Omental fat pad (tissue), 4 donors: ENCODE results near the gene NTRK2. TPM values are rescaled to one million over a fixed set of nuclear protein-coding genes. Genes with fewer than 3 reads are reported as not detected.

ENCODE experiments used
- ATAC-seq: fragments of 150-250 bp; one replicate; pipeline ENCODE4 v1.9.1; 2016; ENCODE audit warnings: mild to moderate bottlenecking, moderate library complexity; ENCODE audit not compliant: low FRiP score
- DNase-seq: peaks from one replicate; pipeline ENCODE4 v3.0.0-alpha.2; 2019; ENCODE audit warnings: low spot score
- total RNA-seq, 4 donors: library from RNA; depleted of rRNA; stranded (reverse); fragments of >200 nt; gene quantifications; one replicate each; pipeline ENCODE4 v1.1.0, GENCODE V29; 2016
- TF ChIP-seq, protein P1 (sequence below), 3 donors: fragments of 450-650 bp; IDR thresholded peaks; one replicate each; pipeline ENCODE4 v1.5.1; 2016 to 2017; ENCODE audit warnings: antibody characterized with exemption in 3 of 3, mild to moderate bottlenecking in 3 of 3, moderate library complexity in 2 of 3

Gene NTRK2
- total RNA-seq, 4 donors from 2014 or later: 13.9 to 20.2 (median 16.1) TPM

DNA sequence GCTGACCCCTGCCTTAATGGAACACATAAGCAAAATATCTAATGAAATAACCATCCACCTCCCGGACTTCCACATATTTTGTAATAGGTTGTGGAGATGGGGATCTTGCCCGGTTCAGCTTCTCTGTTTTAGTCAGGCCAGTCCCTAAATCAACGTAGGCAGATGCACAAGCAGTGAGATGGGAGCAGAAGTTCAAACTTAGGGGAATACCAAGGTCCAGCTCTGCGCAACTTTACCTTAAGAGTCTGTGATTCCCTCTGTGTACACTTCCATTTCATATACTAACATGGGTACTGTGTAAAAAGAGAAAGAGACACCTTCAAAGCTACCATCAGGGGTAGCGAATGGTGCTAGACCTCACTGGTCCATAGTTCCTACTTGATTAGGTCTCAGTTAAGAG, 110.9 kb downstream of the NTRK2 start:
- ATAC-seq (no peak), DNase-seq (no peak)
- TF ChIP-seq, protein P1, sequence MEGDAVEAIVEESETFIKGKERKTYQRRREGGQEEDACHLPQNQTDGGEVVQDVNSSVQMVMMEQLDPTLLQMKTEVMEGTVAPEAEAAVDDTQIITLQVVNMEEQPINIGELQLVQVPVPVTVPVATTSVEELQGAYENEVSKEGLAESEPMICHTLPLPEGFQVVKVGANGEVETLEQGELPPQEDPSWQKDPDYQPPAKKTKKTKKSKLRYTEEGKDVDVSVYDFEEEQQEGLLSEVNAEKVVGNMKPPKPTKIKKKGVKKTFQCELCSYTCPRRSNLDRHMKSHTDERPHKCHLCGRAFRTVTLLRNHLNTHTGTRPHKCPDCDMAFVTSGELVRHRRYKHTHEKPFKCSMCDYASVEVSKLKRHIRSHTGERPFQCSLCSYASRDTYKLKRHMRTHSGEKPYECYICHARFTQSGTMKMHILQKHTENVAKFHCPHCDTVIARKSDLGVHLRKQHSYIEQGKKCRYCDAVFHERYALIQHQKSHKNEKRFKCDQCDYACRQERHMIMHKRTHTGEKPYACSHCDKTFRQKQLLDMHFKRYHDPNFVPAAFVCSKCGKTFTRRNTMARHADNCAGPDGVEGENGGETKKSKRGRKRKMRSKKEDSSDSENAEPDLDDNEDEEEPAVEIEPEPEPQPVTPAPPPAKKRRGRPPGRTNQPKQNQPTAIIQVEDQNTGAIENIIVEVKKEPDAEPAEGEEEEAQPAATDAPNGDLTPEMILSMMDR (IDR thresholded peaks at IDR 0.05): no peak

GRCh38 chr9:84781458-84781857, 111.9 kb downstream of the NTRK2 start:
- ATAC-seq (no peak), DNase-seq (no peak)
- TF ChIP-seq, protein P1 (IDR thresholded peaks at IDR 0.05): no peak

- DNase-seq (no peak), ATAC-seq (no peak)
- TF ChIP-seq, protein P1 (IDR thresholded peaks at IDR 0.05): no peak
Observed at GRCh38 chr9:84781931-84782866, 112.7 kb downstream of the NTRK2 start.

GRCh38 chr9:84785792-84786547, 116.4 kb downstream of the NTRK2 start:
- no peak for ATAC-seq
- no peak for DNase-seq
- TF ChIP-seq, protein P1 (IDR thresholded peaks at IDR 0.05): no peak

DNA sequence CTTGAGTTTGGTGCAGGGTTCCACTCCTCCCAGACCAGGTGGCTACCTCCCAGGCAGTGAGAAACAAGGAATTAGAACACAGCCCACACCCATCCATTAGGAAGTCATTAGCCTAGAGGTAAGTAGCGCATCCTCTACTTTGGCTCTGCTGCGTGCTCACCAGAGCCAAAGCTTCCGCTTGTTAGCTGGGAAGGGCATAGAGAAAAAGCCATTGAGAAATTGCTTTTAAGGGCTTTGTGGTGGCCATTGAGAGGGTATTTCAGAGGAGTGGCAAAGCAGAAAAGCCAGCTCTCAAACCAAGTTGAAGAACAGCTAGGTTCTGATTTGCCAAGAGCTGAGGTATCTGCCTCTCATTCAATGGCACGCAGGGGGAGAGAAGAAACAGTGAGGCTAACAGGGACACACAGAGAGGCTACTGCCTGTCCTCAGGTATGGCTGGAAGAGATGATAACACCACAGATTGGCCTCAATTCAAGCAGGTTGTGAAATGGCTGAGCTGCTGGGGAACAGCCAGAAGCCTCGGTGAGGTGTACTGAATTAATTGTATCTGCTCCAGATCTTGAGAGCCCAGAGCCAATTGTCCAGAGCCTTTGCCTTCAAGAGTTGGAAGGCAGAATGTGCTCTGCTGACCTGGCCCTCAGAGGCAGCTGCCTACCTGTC, 119.4 kb downstream of the NTRK2 start:
- DNase-seq: no peak
- ATAC-seq: no peak
- TF ChIP-seq, protein P1 (IDR thresholded peaks at IDR 0.05): no peak

DNA sequence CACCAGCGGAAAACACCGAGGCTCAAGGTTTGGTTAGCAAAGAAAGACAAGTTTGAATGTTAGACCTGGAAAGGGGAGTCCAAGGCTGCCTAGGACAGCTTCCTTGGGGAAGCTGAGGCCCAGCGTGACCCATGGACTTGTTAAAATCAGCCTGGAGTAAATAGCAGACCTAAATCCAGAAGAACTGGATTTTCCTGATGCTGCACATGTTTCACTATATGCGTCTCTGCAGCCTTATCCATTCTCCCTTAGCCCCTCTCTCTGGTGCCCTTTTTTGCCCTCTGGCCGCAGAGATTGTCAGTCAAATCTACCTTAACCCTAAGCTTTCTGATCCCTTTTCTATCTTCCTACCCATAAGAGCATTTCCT, 119.9 kb downstream of the NTRK2 start:
- TF ChIP-seq, protein P1 (IDR thresholded peaks at IDR 0.05): no peak
- no peak for DNase-seq
- no peak for ATAC-seq
